ENCODE data around the gene SLC26A3. TPM values are rescaled to one million over a fixed set of nuclear protein-coding genes. Genes with fewer than 3 reads are reported as not detected.

The SLC26A3 gene
- total RNA-seq, 1 experiment from 2014 or later: not detected

Other genes with a start within 250 kb of the SLC26A3 start
- gene COG5, start 239.3 kb downstream of the SLC26A3 start, total RNA-seq (2014; rRNA removed; shearing (Covaris generic)): 25.4 and 65.3 TPM in 2 replicates
- gene DUS4L, start 239.3 kb downstream of the SLC26A3 start, total RNA-seq (2014; rRNA removed; shearing (Covaris generic)): 10.7 and 11.4 TPM in 2 replicates
- gene BCAP29, start 223.0 kb downstream of the SLC26A3 start, total RNA-seq (2014; rRNA removed; shearing (Covaris generic)): 27.0 and 29.7 TPM in 2 replicates
- 0.03 TPM in 1 of 2 replicates, not detected in the other for gene SLC26A4, start 142.4 kb downstream of the SLC26A3 start, total RNA-seq (2014; rRNA removed; shearing (Covaris generic))
- gene CBLL1, start 59.1 kb downstream of the SLC26A3 start, total RNA-seq (2014; rRNA removed; shearing (Covaris generic)): 19.5 and 41.0 TPM in 2 replicates
- gene DLD, start 88.0 kb upstream of the SLC26A3 start, total RNA-seq (2014; rRNA removed; shearing (Covaris generic)): 43.0 and 60.2 TPM in 2 replicates
- gene LAMB1, start 199.9 kb upstream of the SLC26A3 start, total RNA-seq (2014; rRNA removed; shearing (Covaris generic)): 4.3 and 5.9 TPM in 2 replicates